GM19351 (cell line): ENCODE data around the gene NINL.
"Not testable (repeated sequence)": the region's sequence is repeated elsewhere in the genome, so short reads cannot be mapped to it uniquely, and the experiment has no call there.

Experiments used
- ATAC-seq: cut with Tn5 transposase; IDR thresholded peaks from one replicate; pipeline ENCODE4 v1.9.1; 2021; ENCODE audit warnings: mild to moderate bottlenecking, moderate library complexity; ENCODE audit not compliant: unreplicated experiment

Gene NINL

GRCh38 chr20:25600632-25601031 is 15.3 kb upstream of the NINL start:
- ATAC-seq: no peak

- ATAC-seq: no peak
Observed at GRCh38 chr20:25592135-25592852, 7.0 kb upstream of the NINL start.

- ATAC-seq: not testable (repeated sequence)
Observed at GRCh38 chr20:25590778-25591177, 5.4 kb upstream of the NINL start.

GRCh38 chr20:25588491-25588890 is 3.2 kb upstream of the NINL start:
- no peak for ATAC-seq

GRCh38 chr20:25587536-25587935 is 2.2 kb upstream of the NINL start:
- ATAC-seq: no peak

GRCh38 chr20:25586877-25587276 is 1.5 kb upstream of the NINL start:
- ATAC-seq: no peak

GRCh38 chr20:25583607-25584006 is 1.7 kb downstream of the NINL start:
- ATAC-seq: not testable (repeated sequence)

GRCh38 chr20:25580711-25581110 is 4.6 kb downstream of the NINL start:
- no peak for ATAC-seq

- ATAC-seq: no peak
Observed at GRCh38 chr20:25579081-25579770, 6.1 kb downstream of the NINL start.

GRCh38 chr20:25576783-25577530 is 8.4 kb downstream of the NINL start:
- ATAC-seq: no peak

- ATAC-seq: no peak
Observed at GRCh38 chr20:25574411-25574810, 10.9 kb downstream of the NINL start.

- ATAC-seq: no peak
Observed at GRCh38 chr20:25573288-25574251, 11.8 kb downstream of the NINL start.

GRCh38 chr20:25571817-25572216 is 13.5 kb downstream of the NINL start:
- ATAC-seq: no peak

GRCh38 chr20:25571240-25571639 is 14.1 kb downstream of the NINL start:
- no peak for ATAC-seq

- no peak for ATAC-seq
Observed at GRCh38 chr20:25570148-25570530, 15.2 kb downstream of the NINL start.

GRCh38 chr20:25567286-25567685 is 18.0 kb downstream of the NINL start:
- no peak for ATAC-seq

GRCh38 chr20:25566821-25567220 is 18.5 kb downstream of the NINL start:
- ATAC-seq: no peak

GRCh38 chr20:25565578-25566157 is 19.7 kb downstream of the NINL start:
- no peak for ATAC-seq

GRCh38 chr20:25563876-25564275 is 21.5 kb downstream of the NINL start:
- no peak for ATAC-seq

- no peak for ATAC-seq
Observed at GRCh38 chr20:25563362-25563761, 22.0 kb downstream of the NINL start.
